GM12878 (cell line): Measurements from ENCODE around the gene MAN2A2. TPM values are rescaled to one million over a fixed set of nuclear protein-coding genes. Genes with fewer than 3 reads are reported as not detected.

Experiments used
- BCL11A ChIP-seq: IDR thresholded peaks from 2 replicates; pipeline ENCODE4 v1.6.1; 2011; ENCODE audit warnings: low read depth, low read length
- CBFB ChIP-seq: IDR thresholded peaks from 2 replicates; pipeline ENCODE4 v1.6.1; 2016; ENCODE audit warnings: antibody characterized with exemption, low read depth
- EGR1 ChIP-seq, 2 experiments: IDR thresholded peaks; 1 replicate in 1 of 2; 2 replicates in 1 of 2; pipeline ENCODE4 v1.6.1; 2011 to 2012; ENCODE audit warnings: low read depth in 2 of 2, low read length in 2 of 2, borderline replicate concordance in 1 of 2, mild to moderate bottlenecking in 1 of 2, moderate library complexity in 1 of 2
- FOS ChIP-seq: IDR thresholded peaks from 3 replicates; pipeline ENCODE4 v1.6.1; 2011; ENCODE audit warnings: borderline replicate concordance; ENCODE audit not compliant: insufficient read length; ENCODE audit errors: extremely low read depth
- KAT2A ChIP-seq: conservative IDR thresholded peaks from 2 replicates; pipeline ENCODE4 v1.6.1; 2011; ENCODE audit warnings: low read depth, low read length; ENCODE audit not compliant: control insufficient read depth
- KLF5 ChIP-seq: fragments of 450-650 bp; IDR thresholded peaks from 2 replicates; pipeline ENCODE4 v1.6.1; 2014; ENCODE audit warnings: mild to moderate bottlenecking; ENCODE audit not compliant: partially characterized antibody
- NFIC ChIP-seq: IDR thresholded peaks from 2 replicates; pipeline ENCODE4 v1.6.1; 2012; ENCODE audit warnings: low read depth, mild to moderate bottlenecking, inconsistent platforms, low read length, moderate library complexity
- PAX5 ChIP-seq: IDR thresholded peaks from 2 replicates; pipeline ENCODE4 v1.6.1; 2011; ENCODE audit warnings: low read depth, low read length, borderline replicate concordance
- PAX8 ChIP-seq: fragments of 450-650 bp; IDR thresholded peaks from 2 replicates; pipeline ENCODE4 v1.6.1; 2017; ENCODE audit warnings: mild to moderate bottlenecking, moderate library complexity
- POLR2A ChIP-seq: IDR thresholded peaks from 2 replicates; pipeline ENCODE4 v1.6.1; 2011; ENCODE audit warnings: low read depth, mild to moderate bottlenecking, low read length
- POLR2AphosphoS2 ChIP-seq: IDR thresholded peaks from 2 replicates; pipeline ENCODE4 v1.6.1; 2011; ENCODE audit warnings: low read depth, mild to moderate bottlenecking, low read length, improper control_type of control experiment, moderate library complexity
- RAD21 ChIP-seq: IDR thresholded peaks from 2 replicates; pipeline ENCODE4 v1.6.1; 2011; ENCODE audit warnings: mild to moderate bottlenecking, low read depth, low read length, moderate library complexity; ENCODE audit not compliant: insufficient read depth
- RAD51 ChIP-seq: fragments of 450-650 bp; IDR thresholded peaks from 2 replicates; pipeline ENCODE4 v1.6.1; 2016; ENCODE audit warnings: moderate library complexity, mild to moderate bottlenecking, inconsistent platforms
- RELA ChIP-seq: fragments of 450-650 bp; IDR thresholded peaks from 2 replicates; pipeline ENCODE4 v1.8.0; 2014; ENCODE audit warnings: borderline replicate concordance; ENCODE audit not compliant: partially characterized antibody
- SMAD1 ChIP-seq: fragments of 450-650 bp; IDR thresholded peaks from 2 replicates; pipeline ENCODE4 v1.6.1; 2018; ENCODE audit warnings: mild to moderate bottlenecking, low read depth; ENCODE audit not compliant: partially characterized antibody
- SMAD5 ChIP-seq: IDR thresholded peaks from 2 replicates; pipeline ENCODE4 v1.6.1; 2016; ENCODE audit warnings: antibody characterized with exemption, low read depth
- STAT1 ChIP-seq: fragments of 450-650 bp; conservative IDR thresholded peaks from 2 replicates; pipeline ENCODE4 v1.6.1; 2014; ENCODE audit warnings: antibody characterized with exemption, mild to moderate bottlenecking
- SUPT20H ChIP-seq: IDR thresholded peaks from 2 replicates; pipeline ENCODE4 v1.6.1; 2011; ENCODE audit warnings: low read depth, mild to moderate bottlenecking, low read length, moderate library complexity, borderline replicate concordance; ENCODE audit not compliant: control insufficient read depth
- TARDBP ChIP-seq: IDR thresholded peaks from 2 replicates; pipeline ENCODE4 v1.6.1; 2016; ENCODE audit warnings: borderline replicate concordance
- ZBED1 ChIP-seq: IDR thresholded peaks from 2 replicates; pipeline ENCODE4 v1.6.1; 2016; ENCODE audit warnings: borderline replicate concordance
- polyA plus RNA-seq, 11 experiments: library from polyadenylated mRNA; depleted of rRNA in 4 of 11; unstranded in 6 of 11; stranded (reverse) in 5 of 11; fragments of >200 nt; fragmentation: Nextera tagmentation in 4 of 11; fragmentation: Illumina TruSeq in 1 of 11; extraction: Ambion mirVana in 4 of 11; extraction: Trizol in 1 of 11; gene quantifications; 1 replicate in 1 of 11; 2 replicates in 10 of 11; pipeline versions ENCODE4 v1.2.1 to v1.2.3, GENCODE V29; 2011 to 2016; ENCODE audit warnings: inconsistent platforms in 2 of 11, missing spikeins in 2 of 11, low read depth in 1 of 11
- total RNA-seq, 4 experiments: library from RNA; depleted of rRNA in 3 of 4; stranded (reverse); fragments of >200 nt in 3 of 4; fragmentation: Illumina TruSeq in 1 of 4; extraction: Trizol in 1 of 4; gene quantifications; 2 replicates each; pipeline versions ENCODE4 v1.2.1 to v1.2.3, GENCODE V29; 2013 to 2021
- TF ChIP-seq, protein P1 (sequence below): fragments of 450-650 bp; IDR thresholded peaks from 2 replicates; pipeline ENCODE4 v1.6.1; 2018; ENCODE audit warnings: borderline replicate concordance, mild to moderate bottlenecking; ENCODE audit not compliant: partially characterized antibody
- TF ChIP-seq, protein P2 (sequence below): fragments of 450-650 bp; IDR thresholded peaks from 2 replicates; pipeline ENCODE4 v1.6.1; 2017; ENCODE audit warnings: low read depth, mild to moderate bottlenecking, moderate library complexity
- TF ChIP-seq, protein P3 (sequence below): fragments of 450-650 bp; IDR thresholded peaks from 2 replicates; pipeline ENCODE4 v1.6.1; 2017; ENCODE audit warnings: borderline replicate concordance
- TF ChIP-seq, protein P4 (sequence below): IDR thresholded peaks from 2 replicates; pipeline ENCODE4 v1.6.1; 2012; ENCODE audit warnings: low read depth, low read length, improper control_type of control experiment

MAN2A2 gene
- total and polyA plus RNA-seq, 10 of the 15 experiments (the other 5 are each of a cell fraction or from before 2014, with no cell fraction given), result 4.2 to 79.4 (median 23.2) TPM

DNA sequence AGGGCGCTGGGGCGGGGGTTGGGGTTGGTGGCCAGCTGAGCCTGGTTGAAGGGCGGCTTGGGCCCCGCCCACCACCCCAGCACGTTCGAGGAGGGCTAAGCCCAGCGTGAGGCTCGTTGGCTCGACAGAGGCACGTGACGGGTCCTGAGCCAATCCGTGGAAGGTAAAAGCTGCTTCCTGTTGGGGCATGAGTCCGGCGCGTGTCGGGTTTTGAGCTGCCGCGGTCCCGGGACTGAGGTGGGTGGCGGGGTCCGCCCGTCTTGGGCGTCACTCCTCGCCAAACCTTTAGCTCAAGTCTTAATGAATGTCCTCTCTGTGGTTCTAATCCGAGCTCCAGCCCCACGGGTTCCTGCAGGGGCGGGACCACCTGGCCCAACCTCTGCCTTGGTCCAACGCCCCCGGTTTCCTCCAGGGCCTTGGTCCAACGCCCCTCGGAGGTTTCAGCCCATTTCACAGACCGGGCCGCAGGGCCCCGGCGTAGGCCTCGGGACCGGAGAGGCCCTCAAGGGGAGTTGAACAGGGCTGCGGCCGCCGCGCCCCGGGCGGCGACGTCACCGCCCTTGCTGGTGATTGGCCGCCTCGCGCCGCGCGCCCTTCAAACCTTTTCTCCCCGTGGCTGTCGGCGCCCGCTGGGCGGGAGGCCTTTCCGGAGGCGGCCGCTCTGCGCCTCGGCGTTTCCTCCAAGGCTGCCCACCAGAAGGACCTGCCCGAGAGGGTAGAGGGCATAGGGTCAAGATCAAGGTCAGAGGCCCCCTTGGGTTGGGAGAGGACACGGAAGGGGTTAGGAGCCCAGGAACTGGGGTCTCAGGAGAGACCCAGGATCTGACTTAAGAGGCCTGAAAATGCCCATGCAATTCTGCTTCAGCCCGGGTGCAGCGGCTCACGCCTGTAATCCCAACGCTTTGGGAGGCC is 51.9 kb downstream of the MAN2A2 start, which contains the start of gene RCCD1 (continued):
- peak; percentile 81; the same call in 1 of the 2 replicates for TF ChIP-seq SMAD5
- TF ChIP-seq SUPT20H, result no peak
- no peak for TF ChIP-seq RAD21
- peak; percentile 11 for TF ChIP-seq FOS
- TF ChIP-seq RELA, result peak; percentile 67
- peak; percentile 61 for TF ChIP-seq SMAD1
- TF ChIP-seq CBFB, result peak; percentile 65; the same call in 1 of the 2 replicates
- TF ChIP-seq POLR2A, result peak; percentile 93
- TF ChIP-seq POLR2AphosphoS2, result peak; percentile 62; the same call in 1 of the 2 replicates
- no peak for TF ChIP-seq TARDBP
- TF ChIP-seq EGR1 (IDR thresholded peaks at IDR 0.05; ENCODE audit: borderline replicate concordance in 1 of 2, low read depth in 2 of 2, low read length in 2 of 2), result peak in 1 of 2 experiments; percentile 2; a peak in 1 of 3 replicates
- TF ChIP-seq, protein P1, sequence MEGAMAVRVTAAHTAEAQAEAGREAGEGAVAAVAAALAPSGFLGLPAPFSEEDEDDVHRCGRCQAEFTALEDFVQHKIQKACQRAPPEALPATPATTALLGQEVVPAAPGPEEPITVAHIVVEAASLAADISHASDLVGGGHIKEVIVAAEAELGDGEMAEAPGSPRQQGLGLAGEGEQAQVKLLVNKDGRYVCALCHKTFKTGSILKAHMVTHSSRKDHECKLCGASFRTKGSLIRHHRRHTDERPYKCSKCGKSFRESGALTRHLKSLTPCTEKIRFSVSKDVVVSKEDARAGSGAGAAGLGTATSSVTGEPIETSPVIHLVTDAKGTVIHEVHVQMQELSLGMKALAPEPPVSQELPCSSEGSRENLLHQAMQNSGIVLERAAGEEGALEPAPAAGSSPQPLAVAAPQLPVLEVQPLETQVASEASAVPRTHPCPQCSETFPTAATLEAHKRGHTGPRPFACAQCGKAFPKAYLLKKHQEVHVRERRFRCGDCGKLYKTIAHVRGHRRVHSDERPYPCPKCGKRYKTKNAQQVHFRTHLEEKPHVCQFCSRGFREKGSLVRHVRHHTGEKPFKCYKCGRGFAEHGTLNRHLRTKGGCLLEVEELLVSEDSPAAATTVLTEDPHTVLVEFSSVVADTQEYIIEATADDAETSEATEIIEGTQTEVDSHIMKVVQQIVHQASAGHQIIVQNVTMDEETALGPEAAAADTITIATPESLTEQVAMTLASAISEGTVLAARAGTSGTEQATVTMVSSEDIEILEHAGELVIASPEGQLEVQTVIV, result peak; percentile 58
- TF ChIP-seq PAX5, result no peak
- TF ChIP-seq, protein P2, sequence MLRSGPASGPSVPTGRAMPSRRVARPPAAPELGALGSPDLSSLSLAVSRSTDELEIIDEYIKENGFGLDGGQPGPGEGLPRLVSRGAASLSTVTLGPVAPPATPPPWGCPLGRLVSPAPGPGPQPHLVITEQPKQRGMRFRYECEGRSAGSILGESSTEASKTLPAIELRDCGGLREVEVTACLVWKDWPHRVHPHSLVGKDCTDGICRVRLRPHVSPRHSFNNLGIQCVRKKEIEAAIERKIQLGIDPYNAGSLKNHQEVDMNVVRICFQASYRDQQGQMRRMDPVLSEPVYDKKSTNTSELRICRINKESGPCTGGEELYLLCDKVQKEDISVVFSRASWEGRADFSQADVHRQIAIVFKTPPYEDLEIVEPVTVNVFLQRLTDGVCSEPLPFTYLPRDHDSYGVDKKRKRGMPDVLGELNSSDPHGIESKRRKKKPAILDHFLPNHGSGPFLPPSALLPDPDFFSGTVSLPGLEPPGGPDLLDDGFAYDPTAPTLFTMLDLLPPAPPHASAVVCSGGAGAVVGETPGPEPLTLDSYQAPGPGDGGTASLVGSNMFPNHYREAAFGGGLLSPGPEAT, result peak; percentile 54
- TF ChIP-seq STAT1, result peak; percentile 84
- no peak for TF ChIP-seq BCL11A
- TF ChIP-seq NFIC, result no peak
- TF ChIP-seq PAX8, result no peak
- TF ChIP-seq, protein P3, sequence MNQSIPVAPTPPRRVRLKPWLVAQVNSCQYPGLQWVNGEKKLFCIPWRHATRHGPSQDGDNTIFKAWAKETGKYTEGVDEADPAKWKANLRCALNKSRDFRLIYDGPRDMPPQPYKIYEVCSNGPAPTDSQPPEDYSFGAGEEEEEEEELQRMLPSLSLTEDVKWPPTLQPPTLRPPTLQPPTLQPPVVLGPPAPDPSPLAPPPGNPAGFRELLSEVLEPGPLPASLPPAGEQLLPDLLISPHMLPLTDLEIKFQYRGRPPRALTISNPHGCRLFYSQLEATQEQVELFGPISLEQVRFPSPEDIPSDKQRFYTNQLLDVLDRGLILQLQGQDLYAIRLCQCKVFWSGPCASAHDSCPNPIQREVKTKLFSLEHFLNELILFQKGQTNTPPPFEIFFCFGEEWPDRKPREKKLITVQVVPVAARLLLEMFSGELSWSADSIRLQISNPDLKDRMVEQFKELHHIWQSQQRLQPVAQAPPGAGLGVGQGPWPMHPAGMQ, result no peak
- no peak for TF ChIP-seq KAT2A
- TF ChIP-seq RAD51, result peak; percentile 96
- TF ChIP-seq KLF5, result no peak
- TF ChIP-seq, protein P4, sequence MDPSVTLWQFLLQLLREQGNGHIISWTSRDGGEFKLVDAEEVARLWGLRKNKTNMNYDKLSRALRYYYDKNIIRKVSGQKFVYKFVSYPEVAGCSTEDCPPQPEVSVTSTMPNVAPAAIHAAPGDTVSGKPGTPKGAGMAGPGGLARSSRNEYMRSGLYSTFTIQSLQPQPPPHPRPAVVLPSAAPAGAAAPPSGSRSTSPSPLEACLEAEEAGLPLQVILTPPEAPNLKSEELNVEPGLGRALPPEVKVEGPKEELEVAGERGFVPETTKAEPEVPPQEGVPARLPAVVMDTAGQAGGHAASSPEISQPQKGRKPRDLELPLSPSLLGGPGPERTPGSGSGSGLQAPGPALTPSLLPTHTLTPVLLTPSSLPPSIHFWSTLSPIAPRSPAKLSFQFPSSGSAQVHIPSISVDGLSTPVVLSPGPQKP, result no peak
- no peak for TF ChIP-seq ZBED1
